K562 (cell line): ENCODE results near the gene METTL6. TPM values are rescaled to one million over a fixed set of nuclear protein-coding genes. Genes with fewer than 3 reads are reported as not detected.

Source experiments
- ATAC-seq: fragments of 200-7000 bp; cut with Tn5 transposase; 3 replicates; pipeline ENCODE4 v1.9.1; 2020; ENCODE audit warnings: moderate library complexity
- BruUV-seq: library from RNA; stranded (reverse); fragments of 400-500 nt; replicated peaks from 2 replicates; lab custom pipeline; 2021; lab: Mats Ljungman, UMichigan
- CTCF ChIA-PET: fragments of 300-600 bp; formaldehyde crosslinking; extraction: SDS; loops from one replicate; lab custom pipeline; 2021; ENCODE audit warnings: low intra/inter-chr PET ratio; lab: Yijun Ruan, JAX
- POLR2A ChIA-PET: fragments of 300-600, 350-650 bp; sonication (Branson Sonifier 250); formaldehyde crosslinking; extraction: SDS; loops from one replicate; lab custom pipeline; 2021; ENCODE audit warnings: antibody characterized with exemption, inconsistent platforms; lab: Yijun Ruan, JAX
- DNase-seq, 4 experiments: peaks; one replicate each; pipeline versions ENCODE4 v3.0.0 to v3.0.0-alpha.2; 2011 to 2018; ENCODE audit warnings: low spot score in 3 of 4, mixed read lengths in 3 of 4; ENCODE audit errors: extremely low read depth in 1 of 4
- FAIRE-seq: peaks from 2 replicates; lab custom pipeline; 2011; peaks lifted over from hg19 to GRCh38; lab: Jason Lieb, UNC
- H2AFZ ChIP-seq: 2 replicates; pipeline ENCODE4 v1.6.0; 2011; ENCODE audit warnings: low read depth, low read length, control low read depth, inconsistent platforms
- H3K27ac ChIP-seq: fragments of 200-600 bp; 3 replicates; pipeline ENCODE4 v1.8.0; 2011; ENCODE audit warnings: low read depth, mild to moderate bottlenecking, control low read depth, inconsistent platforms, low read length, moderate library complexity, mixed read lengths; ENCODE audit errors: extremely low read depth
- H3K27me3 ChIP-seq, 2 experiments: fragments of 300-600 bp in 1 of 2; 2 replicates in 1 of 2; 3 replicates in 1 of 2; pipeline versions ENCODE4 v1.6.0 to v1.8.0; 2011; ENCODE audit warnings: inconsistent platforms in 2 of 2, low read length in 2 of 2, mild to moderate bottlenecking in 1 of 2, mixed read lengths in 1 of 2, moderate library complexity in 1 of 2; ENCODE audit not compliant: control insufficient read depth in 2 of 2, insufficient read depth in 2 of 2
- H3K36me3 ChIP-seq: fragments of 300-600 bp; 3 replicates; pipeline ENCODE4 v1.8.0; 2011; ENCODE audit warnings: mild to moderate bottlenecking, low read length, inconsistent platforms; ENCODE audit not compliant: control insufficient read depth, insufficient read depth
- H3K4me1 ChIP-seq, 2 experiments: fragments of 200-600 bp in 1 of 2; replicated peaks in 1 of 2; 2 replicates in 1 of 2; 3 replicates in 1 of 2; pipeline versions ENCODE4 v1.5.1 to v1.8.0; 2011; ENCODE audit warnings: inconsistent platforms in 2 of 2, low read length in 2 of 2, mild to moderate bottlenecking in 1 of 2, mixed read lengths in 1 of 2, moderate library complexity in 1 of 2; ENCODE audit not compliant: control insufficient read depth in 2 of 2, insufficient read depth in 2 of 2
- H3K4me2 ChIP-seq: 2 replicates; pipeline ENCODE4 v1.6.1; 2011; ENCODE audit warnings: low read length, control low read depth, inconsistent platforms, mixed read lengths; ENCODE audit not compliant: insufficient read depth
- H3K4me3 ChIP-seq: fragments of 200-600 bp; sonication (generic), shearing (Covaris generic); 2 replicates; pipeline ENCODE4 v1.5.1; 2016; ENCODE audit warnings: control low read depth, inconsistent platforms
- H3K79me2 ChIP-seq: fragments of 200-600 bp; 3 replicates; pipeline ENCODE4 v1.8.0; 2011; ENCODE audit warnings: low read length, inconsistent platforms; ENCODE audit not compliant: control insufficient read depth, insufficient read depth
- H3K9ac ChIP-seq, 2 experiments: 2 replicates each; pipeline versions ENCODE4 v1.6.0 to v1.6.1; 2011; ENCODE audit warnings: low read depth in 2 of 2, low read length in 2 of 2, control low read depth in 1 of 2, inconsistent platforms in 1 of 2, mild to moderate bottlenecking in 1 of 2, mixed read lengths in 1 of 2; ENCODE audit not compliant: insufficient read depth in 1 of 2
- H3K9me1 ChIP-seq: one replicate; pipeline ENCODE4 v1.6.0; 2011; ENCODE audit warnings: inconsistent platforms, mild to moderate bottlenecking, low read length, moderate library complexity; ENCODE audit not compliant: control insufficient read depth, insufficient read depth
- H3K9me3 ChIP-seq: replicated peaks from 2 replicates; pipeline ENCODE4 v1.5.1; 2011; ENCODE audit warnings: low read depth, low read length, inconsistent platforms; ENCODE audit not compliant: control insufficient read depth, insufficient read depth
- H4K20me1 ChIP-seq: replicated peaks from 2 replicates; pipeline ENCODE4 v1.6.1; 2011; ENCODE audit warnings: low read length, inconsistent platforms, mixed read lengths; ENCODE audit not compliant: control insufficient read depth, insufficient read depth
- ATF7 ChIP-seq: fragments of 450-650 bp; IDR thresholded peaks from 2 replicates; pipeline ENCODE4 v1.7.1; 2014; ENCODE audit warnings: mild to moderate bottlenecking, moderate library complexity
- CBFA2T2 ChIP-seq: fragments of 450-650 bp; conservative IDR thresholded peaks from 2 replicates; pipeline ENCODE4 v1.6.1; 2017; ENCODE audit warnings: mild to moderate bottlenecking
- CBX1 ChIP-seq: sonication (generic); IDR thresholded peaks from 2 replicates; pipeline ENCODE4 v1.6.1; 2016; ENCODE audit warnings: antibody characterized with exemption, low read depth, mild to moderate bottlenecking
- ELF2 ChIP-seq: fragments of 250-450 bp; sonication (Bioruptor Pico); IDR thresholded peaks from 2 replicates; pipeline ENCODE4 v1.5.0; 2021; ENCODE audit warnings: mild to moderate bottlenecking
- FIP1L1 ChIP-seq: fragments of 200-400 bp; formaldehyde crosslinking; IDR thresholded peaks from 2 replicates; pipeline ENCODE4 v1.6.1; 2018; ENCODE audit warnings: mild to moderate bottlenecking, low read depth, low read length; ENCODE audit not compliant: poor library complexity, severe bottlenecking
- MBD2 ChIP-seq: sonication (generic); IDR thresholded peaks from 2 replicates; pipeline ENCODE4 v1.6.1; 2016; ENCODE audit warnings: low read depth, borderline replicate concordance
- PHF8 ChIP-seq: fragments of 200-600 bp; sonication (generic); IDR thresholded peaks from 2 replicates; pipeline ENCODE4 v1.6.1; 2012; ENCODE audit warnings: mixed run types, mild to moderate bottlenecking, inconsistent platforms, low read length, moderate library complexity, borderline replicate concordance
- SMAD3 ChIP-seq: fragments of 450-650 bp; formaldehyde crosslinking; conservative IDR thresholded peaks from 2 replicates; pipeline ENCODE4 v1.4.0; 2020; ENCODE audit warnings: mild to moderate bottlenecking
- THRAP3 ChIP-seq: fragments of 450-650 bp; IDR thresholded peaks from 2 replicates; pipeline ENCODE4 v1.6.1; 2016; ENCODE audit warnings: mild to moderate bottlenecking, inconsistent platforms, borderline replicate concordance
- ZBTB7A ChIP-seq: IDR thresholded peaks from 2 replicates; pipeline ENCODE4 v1.6.1; 2011; ENCODE audit warnings: low read depth, mild to moderate bottlenecking, low read length, moderate library complexity, borderline replicate concordance; ENCODE audit not compliant: control insufficient read depth
- ZEB2 ChIP-seq: fragments of 450-650 bp; IDR thresholded peaks from 2 replicates; pipeline ENCODE4 v1.6.1; 2016
- ZFP1 ChIP-seq: fragments of 450-650 bp; formaldehyde crosslinking; IDR thresholded peaks from 2 replicates; pipeline ENCODE4 v1.4.0; 2020; ENCODE audit warnings: mild to moderate bottlenecking, mixed read lengths
- WGBS: fragments of 100-300 bp; shearing (Covaris generic); methylation state at CpG from one replicate; pipeline ENCODE4 v1.1.6; 2016; ENCODE audit warnings: low coverage, mixed read lengths; ENCODE audit not compliant: insufficient coverage; ENCODE audit errors: missing lambda C conversion rate; 5-methylcytosine and 5-hydroxymethylcytosine counted together
- in situ Hi-C: fragments of 300-500 bp; cut with MboI; formaldehyde crosslinking; loops from 4 replicates; pipeline ENCODE4 v1.15.0; 2018; ENCODE audit warnings: inconsistent platforms, mixed read lengths
- intact Hi-C: fragments of 100-400 bp; cut with micrococcal nuclease; formaldehyde crosslinking; loops from 2 replicates; pipeline ENCODE4 v1.14.2; 2022
- polyA plus RNA-seq, 8 experiments: library from polyadenylated mRNA; depleted of rRNA in 4 of 8; stranded (reverse) in 5 of 8; unstranded in 3 of 8; fragments of >200 nt; fragmentation: Nextera tagmentation in 2 of 8; fragmentation: Illumina TruSeq in 1 of 8; extraction: Ambion mirVana in 2 of 8; extraction: Trizol in 1 of 8; gene quantifications; 2 replicates each; pipeline versions ENCODE4 v1.2.1 to v1.2.3, GENCODE V29; 2011 to 2014; ENCODE audit warnings: inconsistent platforms in 1 of 8, missing spikeins in 1 of 8
- total RNA-seq, 7 experiments: library from RNA; depleted of rRNA in 6 of 7; stranded (reverse); fragments of >200 nt in 6 of 7; fragmentation: Illumina TruSeq in 2 of 7; extraction: Trizol in 2 of 7; gene quantifications; 2 replicates each; pipeline versions ENCODE4 v1.2.1 to v1.2.3, GENCODE V29; 2011 to 2021; ENCODE audit warnings: low replicate concordance in 1 of 7
- TF ChIP-seq, protein P1 (sequence below): fragments of 150-350 bp; conservative IDR thresholded peaks from 2 replicates; pipeline ENCODE4 v1.6.1; 2014; ENCODE audit warnings: low read length
- TF ChIP-seq, protein P2 (sequence below): fragments of 250-450 bp; sonication (Bioruptor Pico); IDR thresholded peaks from 2 replicates; pipeline ENCODE4 v1.4.0; 2020; ENCODE audit warnings: borderline replicate concordance
- TF ChIP-seq, protein P3 (sequence below), 3 experiments: fragments of 200-800 bp in 1 of 3; sonication (Bioruptor generic) in 1 of 3; sonication (generic) in 1 of 3; formaldehyde crosslinking in 1 of 3; IDR thresholded peaks; 2 replicates each; pipeline versions ENCODE4 v1.6.1 to v1.8.0; 2016 to 2022; ENCODE audit warnings: mild to moderate bottlenecking in 2 of 3, missing compliant biosample characterization in 2 of 3, missing genetic modification characterization in 2 of 3, missing genetic modification reagents in 1 of 3

Gene METTL6
- total and polyA plus RNA-seq, 9 of the 15 experiments (the other 6 are each of a cell fraction or from before 2014, with no cell fraction given): 18.8 to 61.5 (median 33.9) TPM

DNA sequence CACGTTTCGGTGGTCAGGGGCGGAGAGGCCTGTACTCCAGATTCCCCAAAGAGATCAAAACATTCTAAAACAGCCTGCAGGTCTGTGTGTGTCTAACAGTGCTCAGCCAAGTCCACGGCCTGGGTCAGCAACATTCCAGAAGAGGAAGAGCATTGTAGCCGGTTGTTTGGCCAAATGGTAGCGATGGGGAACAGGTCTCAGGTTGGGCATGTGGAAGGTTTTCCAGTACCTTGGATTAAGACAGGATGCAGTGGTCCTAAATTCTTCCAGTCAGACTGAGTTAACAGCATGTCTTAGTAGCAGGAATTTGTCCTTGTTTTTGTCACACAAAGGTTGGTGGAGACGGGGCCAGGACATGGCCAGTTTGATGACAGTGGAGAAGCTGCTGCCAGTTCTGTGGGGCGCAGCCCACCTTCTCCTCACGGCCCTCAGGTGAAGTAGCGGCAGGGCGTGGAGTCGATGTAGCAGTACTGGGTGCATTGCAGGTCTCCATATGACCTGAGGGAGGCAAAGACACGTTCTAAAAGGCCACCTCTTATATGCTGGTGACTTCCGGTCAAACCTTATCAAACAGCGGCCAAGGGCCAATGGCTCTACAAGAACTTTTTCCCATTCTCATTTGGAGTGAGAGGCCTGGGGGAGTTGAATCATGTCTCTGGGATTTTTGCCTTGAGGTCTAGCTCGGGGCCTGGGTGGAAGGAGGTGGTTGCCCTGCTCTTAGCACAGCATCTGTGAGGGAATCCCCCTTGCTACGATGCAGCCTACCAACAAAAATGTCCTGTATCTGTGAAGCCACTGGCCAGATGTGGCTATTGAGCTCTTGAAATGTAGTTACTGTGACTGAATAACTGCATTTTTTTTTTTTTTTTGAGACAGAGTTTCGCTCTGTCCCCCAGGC, 24.1 kb upstream of the METTL6 start:
- FAIRE-seq: no peak
- CTCF ChIA-PET: interaction anchor here (0.5 kb wide), 1 partner anchor 15 kb away, joined by 4 read pairs; no protein-coding TSS in a partner anchor
- Histone ChIP-seq H3K9ac (no peak overlapping the region), H2AFZ (no peak overlapping the region), H3K27ac (no peak overlapping the region), H3K9me3 (no peaks in the 10 kb centered on the region), H3K79me2 (no peaks in the 10 kb centered on the region), H4K20me1 (no peaks in the 10 kb centered on the region), H3K36me3 (no peaks in the 10 kb centered on the region), H3K9me1 (no peaks in the 10 kb centered on the region), H3K4me1 (0 out of 5 replicates have a peak, but pooled peaks cover 0 to 3% of the 10 kb centered on the region in 2 experiments), H3K4me2 (no peak overlapping the region), H3K4me3 (no peak overlapping the region), H3K27me3 (peaks cover 0 to 10% of the 10 kb centered on the region in 2 experiments; a peak in 1 of 5 replicates)
- in situ Hi-C loops: no loop called here
- ATAC-seq: peak; percentile 24; the same call in 2 of the 3 replicates
- intact Hi-C loops: no loop called here
- WGBS: 59% methylated on average over 18 of the region's 18 CpGs
- POLR2A ChIA-PET: interaction anchor here (1.3 to 2.3 kb wide), 2 partner anchors 8 to 15 kb away, joined by 3 to 6 read pairs; no protein-coding TSS in a partner anchor
- DNase-seq: no peak
- BruUV-seq: no TSS peak
- TF ChIP-seq ZFP1 (CRISPR knock-in tag) (no peak), ZEB2 (no peak), ZBTB7A (no peak), FIP1L1 (no peak), MBD2 (no peak), CBX1 (no peak), CBFA2T2 (no peak), SMAD3 (CRISPR knock-in tag) (no peak), THRAP3 (no peak), ELF2 (CRISPR knock-in tag) (no peak), PHF8 (no peak), ATF7 (no peak)
- TF ChIP-seq, protein P1, sequence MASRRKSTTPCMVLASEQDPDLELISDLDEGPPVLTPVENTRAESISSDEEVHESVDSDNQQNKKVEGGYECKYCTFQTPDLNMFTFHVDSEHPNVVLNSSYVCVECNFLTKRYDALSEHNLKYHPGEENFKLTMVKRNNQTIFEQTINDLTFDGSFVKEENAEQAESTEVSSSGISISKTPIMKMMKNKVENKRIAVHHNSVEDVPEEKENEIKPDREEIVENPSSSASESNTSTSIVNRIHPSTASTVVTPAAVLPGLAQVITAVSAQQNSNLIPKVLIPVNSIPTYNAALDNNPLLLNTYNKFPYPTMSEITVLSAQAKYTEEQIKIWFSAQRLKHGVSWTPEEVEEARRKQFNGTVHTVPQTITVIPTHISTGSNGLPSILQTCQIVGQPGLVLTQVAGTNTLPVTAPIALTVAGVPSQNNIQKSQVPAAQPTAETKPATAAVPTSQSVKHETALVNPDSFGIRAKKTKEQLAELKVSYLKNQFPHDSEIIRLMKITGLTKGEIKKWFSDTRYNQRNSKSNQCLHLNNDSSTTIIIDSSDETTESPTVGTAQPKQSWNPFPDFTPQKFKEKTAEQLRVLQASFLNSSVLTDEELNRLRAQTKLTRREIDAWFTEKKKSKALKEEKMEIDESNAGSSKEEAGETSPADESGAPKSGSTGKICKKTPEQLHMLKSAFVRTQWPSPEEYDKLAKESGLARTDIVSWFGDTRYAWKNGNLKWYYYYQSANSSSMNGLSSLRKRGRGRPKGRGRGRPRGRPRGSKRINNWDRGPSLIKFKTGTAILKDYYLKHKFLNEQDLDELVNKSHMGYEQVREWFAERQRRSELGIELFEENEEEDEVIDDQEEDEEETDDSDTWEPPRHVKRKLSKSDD: no peak
- TF ChIP-seq, protein P2, sequence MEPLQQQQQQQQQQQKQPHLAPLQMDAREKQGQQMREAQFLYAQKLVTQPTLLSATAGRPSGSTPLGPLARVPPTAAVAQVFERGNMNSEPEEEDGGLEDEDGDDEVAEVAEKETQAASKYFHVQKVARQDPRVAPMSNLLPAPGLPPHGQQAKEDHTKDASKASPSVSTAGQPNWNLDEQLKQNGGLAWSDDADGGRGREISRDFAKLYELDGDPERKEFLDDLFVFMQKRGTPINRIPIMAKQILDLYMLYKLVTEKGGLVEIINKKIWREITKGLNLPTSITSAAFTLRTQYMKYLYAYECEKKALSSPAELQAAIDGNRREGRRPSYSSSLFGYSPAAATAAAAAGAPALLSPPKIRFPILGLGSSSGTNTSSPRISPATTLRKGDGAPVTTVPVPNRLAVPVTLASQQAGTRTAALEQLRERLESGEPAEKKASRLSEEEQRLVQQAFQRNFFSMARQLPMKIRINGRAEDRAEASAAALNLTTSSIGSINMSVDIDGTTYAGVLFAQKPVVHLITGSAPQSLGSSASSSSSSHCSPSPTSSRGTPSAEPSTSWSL (CRISPR knock-in tag): no peak
- TF ChIP-seq, protein P3, sequence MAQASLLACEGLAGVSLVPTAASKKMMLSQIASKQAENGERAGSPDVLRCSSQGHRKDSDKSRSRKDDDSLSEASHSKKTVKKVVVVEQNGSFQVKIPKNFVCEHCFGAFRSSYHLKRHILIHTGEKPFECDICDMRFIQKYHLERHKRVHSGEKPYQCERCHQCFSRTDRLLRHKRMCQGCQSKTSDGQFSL (CRISPR knock-in tag; IDR thresholded peaks at IDR 0.05): no peak
- TF ChIP-seq, protein P3 (tag; IDR thresholded peaks at IDR 0.05): no peak
